Nasal cavity respiratory epithelium epithelial cell of viscerocranial mucosa (primary cell): ENCODE data around the gene HAUS3. TPM values are rescaled to one million over a fixed set of nuclear protein-coding genes. Genes with fewer than 3 reads are reported as not detected.

ENCODE experiments used
- total RNA-seq: library from RNA; depleted of rRNA; stranded (reverse); fragments of >200 nt; gene quantifications from 2 replicates; pipeline ENCODE4 v1.2.3, GENCODE V29; 2014

The HAUS3 gene
- 10.6 and 14.0 TPM in 2 replicates for total RNA-seq

DNA sequence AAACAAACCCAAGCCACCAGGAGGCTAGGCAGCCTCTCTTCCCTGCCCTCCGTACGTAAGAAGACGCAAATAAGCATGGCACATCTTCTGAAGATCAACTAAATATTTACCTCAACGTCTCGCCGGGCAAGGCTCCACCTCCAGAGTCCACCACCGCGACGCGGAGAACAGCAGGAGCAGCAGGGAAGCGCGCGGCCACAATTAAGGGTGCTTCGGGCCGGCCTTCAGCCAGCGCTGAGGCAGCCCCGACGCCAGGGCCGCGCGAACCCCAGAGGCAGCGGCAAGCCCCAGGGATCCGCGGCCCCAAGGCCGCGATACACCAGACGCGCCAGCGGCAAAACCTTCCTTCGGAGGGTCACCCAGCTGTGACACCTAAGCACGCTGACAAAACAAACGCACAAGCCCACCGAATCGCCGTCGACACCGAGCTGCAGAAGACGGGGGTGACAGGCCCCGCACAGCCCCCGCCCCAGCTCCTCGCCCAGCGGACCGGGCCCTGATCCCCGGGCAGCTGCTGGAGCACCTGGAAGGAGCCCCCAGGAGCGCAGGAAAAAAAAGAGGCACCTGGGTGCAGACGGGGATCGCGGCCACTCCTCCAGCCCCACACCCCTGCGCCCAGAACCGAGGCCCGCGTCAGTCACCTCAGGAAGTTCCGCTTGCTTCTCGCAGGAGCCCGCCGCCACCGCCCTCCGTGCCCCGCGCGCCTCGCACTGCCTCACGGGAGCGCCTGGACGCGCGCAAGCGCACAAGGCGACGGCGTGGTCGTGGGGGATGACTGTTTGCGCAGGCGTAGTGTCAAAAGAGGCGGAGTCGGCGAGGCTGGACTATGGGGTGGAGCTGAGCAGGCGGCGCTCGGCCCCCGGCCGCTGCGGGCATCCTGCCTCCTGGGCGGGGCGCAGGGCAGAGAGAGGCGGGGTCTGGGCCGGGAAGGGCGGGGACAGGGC lies at the start of gene HAUS3, which contains the start of gene POLN:
Gene HAUS3, minus strand, starts transcription at position 712 of the 944 bp plus-strand sequence. CDS start 1,175 bp downstream, outside the sequence.
Gene POLN, minus strand, starts transcription at position 712 of the 944 bp plus-strand sequence. CDS start 12,890 bp downstream, outside the sequence.

GRCh38 chr4:2261853-2262144 lies 19.9 kb upstream of the HAUS3 start, which contains the start of gene MXD4:
MXD4 (minus strand) TSS chr4:2262109; CDS start chr4:2261980, 129 bp downstream.

Other genes with a start within 250 kb of the HAUS3 start
- gene NELFA, start 233.1 kb downstream of the HAUS3 start, total RNA-seq = 21.9 and 24.2 TPM in 2 replicates
- 0.34 and 0.36 TPM in 2 replicates for gene NAT8L, start 182.8 kb downstream of the HAUS3 start, total RNA-seq
- 1.4 and 4.1 TPM in 2 replicates for gene POLN, start within 50 bp of the HAUS3 start, total RNA-seq
- 4.8 and 28.5 TPM in 2 replicates for gene MXD4, start 20.0 kb upstream of the HAUS3 start, total RNA-seq
- 0.68 and 0.93 TPM in 2 replicates for gene ZFYVE28, start 176.5 kb upstream of the HAUS3 start, total RNA-seq
- not detected in 2 replicates for gene CFAP99, start 176.8 kb upstream of the HAUS3 start, total RNA-seq
- gene RNF4, start 227.0 kb upstream of the HAUS3 start, total RNA-seq = 49.9 and 94.1 TPM in 2 replicates